Upper lobe of left lung (tissue), 6 donors: ENCODE data around the gene DUOX1. TPM values are rescaled to one million over a fixed set of nuclear protein-coding genes. Genes with fewer than 3 reads are reported as not detected.

Source experiments
- ATAC-seq, 2 donors: fragments of 200-7000 bp; cut with Tn5 transposase; one replicate each; pipeline ENCODE4 v1.9.1; 2022; ENCODE audit warnings: mild to moderate bottlenecking in 2 of 2, moderate library complexity in 2 of 2; ENCODE audit not compliant: low FRiP score in 2 of 2
- DNase-seq, 2 donors: peaks; one replicate each; pipeline ENCODE4 v3.0.0-alpha.2; 2019 to 2020
- H3K27ac ChIP-seq, 4 donors: fragments of 200-600 bp; sonication (generic); one replicate each; pipeline ENCODE4 v1.5.1; 2016 to 2019
- H3K27me3 ChIP-seq, 4 donors: fragments of 200-600 bp; sonication (generic); one replicate each; pipeline ENCODE4 v1.5.1; 2017 to 2019
- H3K36me3 ChIP-seq, 4 donors: fragments of 200-600 bp; sonication (generic); one replicate each; pipeline ENCODE4 v1.5.1; 2016 to 2019
- H3K4me1 ChIP-seq, 4 donors: fragments of 200-600 bp; sonication (generic); one replicate each; pipeline ENCODE4 v1.5.1; 2018 to 2019
- H3K4me3 ChIP-seq, 4 donors: fragments of 200-600 bp; sonication (generic); one replicate each; pipeline ENCODE4 v1.5.1; 2017 to 2019; ENCODE audit warnings: mild to moderate bottlenecking in 2 of 4, moderate library complexity in 1 of 4
- H3K9me3 ChIP-seq, 4 donors: fragments of 200-600 bp; sonication (generic); one replicate each; pipeline ENCODE4 v1.5.1; 2018 to 2019
- CTCF ChIP-seq, 6 experiments: fragments of 450-650 bp in 4 of 6; fragments of 200-600 bp in 2 of 6; sonication (generic) in 2 of 6; IDR thresholded peaks; one replicate each; pipeline ENCODE4 v1.5.1; 2016 to 2019; ENCODE audit warnings: antibody characterized with exemption in 6 of 6
- EP300 ChIP-seq, 4 donors: sonication (generic); formaldehyde crosslinking; IDR thresholded peaks; one replicate each; pipeline ENCODE4 v1.5.1; 2017; ENCODE audit warnings: antibody characterized with exemption in 4 of 4, control low read depth in 2 of 4
- POLR2A ChIP-seq, 4 donors: fragments of 450-650 bp; IDR thresholded peaks; one replicate each; pipeline ENCODE4 v1.5.1; 2016 to 2017; ENCODE audit warnings: antibody characterized with exemption in 4 of 4, mild to moderate bottlenecking in 2 of 4
- POLR2AphosphoS5 ChIP-seq, 2 donors: sonication (generic); formaldehyde crosslinking; IDR thresholded peaks; one replicate each; pipeline ENCODE4 v1.5.1; 2017; ENCODE audit warnings: antibody characterized with exemption in 2 of 2
- WGBS, 2 donors: methylation state at CpG; one replicate each; pipeline ENCODE4 v1.1.5; 2017 to 2018; 5-methylcytosine and 5-hydroxymethylcytosine counted together
- total RNA-seq, 6 donors: library from RNA; depleted of rRNA in 4 of 6; stranded (reverse); fragments of >200 nt in 4 of 6; gene quantifications; one replicate each; pipeline versions ENCODE4 v1.1.0 to v1.2.1, GENCODE V29; 2016 to 2021
- donor health status: DM: no; HTN: no; CAD: no; lungs with moderate emphysema.
- donor health status: DM: no; HTN: yes; CAD: no; lungs with severe emphysema.

The DUOX1 gene
- total RNA-seq, 6 donors from 2014 or later: 215 to 1,314 (median 495) TPM

GRCh38 chr15:45120081-45120972 is 9.5 kb upstream of the DUOX1 start:
- DNase-seq (no peak), ATAC-seq (no peak)
- Histone ChIP-seq H3K36me3 (peaks cover 0 to 9% (median 3%) of the 10 kb centered on the region in 4 donors), H3K4me3 (no peak overlapping the region), H3K9me3 (no peaks in the 10 kb centered on the region), H3K4me1 (peaks cover 18 to 22% (median 18%) of the 10 kb centered on the region in 4 donors), H3K27me3 (peaks cover 0 to 21% (median 10%) of the 10 kb centered on the region in 4 donors), H3K27ac (no peak overlapping the region)
- TF ChIP-seq CTCF (IDR thresholded peaks at IDR 0.05): no peak
- no peak for TF ChIP-seq POLR2AphosphoS5 (IDR thresholded peaks at IDR 0.05)
- no peak for TF ChIP-seq EP300 (IDR thresholded peaks at IDR 0.05)
- no peak for TF ChIP-seq POLR2A (IDR thresholded peaks at IDR 0.05)
- WGBS, 2 donors: 89 to 95% methylated on average over 4 to 10 of the region's 10 CpGs

- ATAC-seq: no peak
- peaks cover 0 to 19% (median 8%) of the 10 kb centered on the region in 4 donors for H3K27me3 ChIP-seq
- DNase-seq: no peak
These were observed 8.8 kb upstream of the DUOX1 start for GRCh38 chr15:45121020-45121419.

DNA sequence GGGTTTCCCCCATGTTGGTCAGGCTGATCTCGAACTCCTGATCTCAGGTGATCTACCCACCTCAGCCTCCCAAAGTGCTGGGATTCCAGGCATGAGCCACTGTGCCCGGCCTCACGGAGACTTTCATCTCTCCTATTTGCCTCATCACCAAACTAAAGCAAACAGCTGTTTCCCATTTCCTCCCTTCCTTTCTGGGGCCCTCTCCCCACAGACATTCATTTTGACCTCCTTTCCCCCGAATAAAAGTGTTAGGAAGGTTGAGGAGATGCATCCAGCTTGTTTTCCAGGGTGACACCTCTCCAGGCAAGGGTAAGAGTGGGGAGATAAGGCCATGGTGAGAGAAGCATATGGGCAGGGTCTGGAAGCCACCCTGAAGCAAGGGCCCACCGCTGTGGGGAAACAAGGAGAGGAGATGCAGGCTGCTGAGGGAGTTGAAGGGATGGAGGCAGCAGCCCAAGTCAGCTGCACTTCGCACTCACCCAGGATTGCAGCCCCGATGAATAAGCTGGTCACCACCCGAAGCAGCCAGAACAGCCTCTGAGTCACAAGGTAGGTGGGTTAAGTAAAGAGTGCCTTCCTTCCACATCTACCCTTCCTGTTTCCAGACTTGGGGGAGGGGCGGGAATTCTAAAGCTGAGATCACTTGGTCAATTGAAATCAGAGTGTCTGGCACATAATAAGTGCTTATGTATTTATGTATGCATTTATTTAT is 7.9 kb upstream of the DUOX1 start:
- H3K27me3 ChIP-seq: peaks cover 0 to 11% (median 5%) of the 10 kb centered on the region in 4 donors
- ATAC-seq (peak in 1 of 2 donors; percentile 40), DNase-seq (no peak)
- peaks cover 0 to 9% (median 3%) of the 10 kb centered on the region in 4 donors for H3K36me3 ChIP-seq
- TF ChIP-seq POLR2A (IDR thresholded peaks at IDR 0.05) (no peak), CTCF (IDR thresholded peaks at IDR 0.05) (no peak), EP300 (IDR thresholded peaks at IDR 0.05) (no peak), POLR2AphosphoS5 (IDR thresholded peaks at IDR 0.05) (no peak)
- no peaks in the 10 kb centered on the region for H3K9me3 ChIP-seq
- H3K27ac ChIP-seq: no peak overlapping the region
- H3K4me3 ChIP-seq: no peak overlapping the region
- H3K4me1 ChIP-seq: peaks cover 11 to 13% (median 12%) of the 10 kb centered on the region in 4 donors
- 52 to 60% methylated on average over 9 of the region's 9 CpGs for WGBS, 2 donors

More at GRCh38 chr15:45121020-45121419, 8.8 kb upstream of the DUOX1 start:
- WGBS, 2 donors: 89 to 94% methylated on average over 3 of the region's 3 CpGs
- TF ChIP-seq POLR2A (IDR thresholded peaks at IDR 0.05) (no peak), EP300 (IDR thresholded peaks at IDR 0.05) (no peak), CTCF (IDR thresholded peaks at IDR 0.05) (no peak), POLR2AphosphoS5 (IDR thresholded peaks at IDR 0.05) (no peak)
- H3K9me3 ChIP-seq: no peaks in the 10 kb centered on the region
- no peak overlapping the region for H3K4me3 ChIP-seq
- peaks cover 18 to 21% (median 18%) of the 10 kb centered on the region in 4 donors for H3K4me1 ChIP-seq
- H3K27ac ChIP-seq: no peak overlapping the region
- H3K36me3 ChIP-seq: peaks cover 0 to 9% (median 3%) of the 10 kb centered on the region in 4 donors

DNA sequence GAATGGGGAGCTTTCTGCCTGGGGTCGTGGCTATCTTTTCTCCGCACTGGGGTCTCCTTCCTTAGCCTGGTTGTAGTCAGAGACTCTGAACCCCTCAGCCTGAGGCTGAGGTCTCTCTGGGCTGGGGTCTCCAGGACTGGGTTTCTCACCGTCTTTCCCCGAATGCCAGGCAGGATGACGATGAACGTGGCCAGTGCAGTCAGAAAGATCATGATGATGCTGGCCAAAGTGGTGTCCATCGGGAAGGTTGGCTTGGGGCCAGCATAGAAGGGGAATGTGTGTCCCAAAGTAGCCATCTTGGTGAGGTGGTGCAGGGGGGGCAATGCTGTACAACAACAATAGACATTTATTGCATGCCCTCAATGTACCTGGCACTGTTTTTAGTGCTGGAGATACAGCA is 7.1 kb upstream of the DUOX1 start:
- no peak for ATAC-seq
- no peak for DNase-seq
- peaks cover 0 to 2% (median 1%) of the 10 kb centered on the region in 4 donors for H3K27me3 ChIP-seq

More for the DNA sequence above, 7.1 kb upstream of the DUOX1 start:
- Histone ChIP-seq H3K4me1 (peaks cover 3 to 4% (median 3%) of the 10 kb centered on the region in 4 donors), H3K9me3 (no peaks in the 10 kb centered on the region), H3K27ac (no peak overlapping the region), H3K4me3 (no peak overlapping the region), H3K36me3 (peaks cover 0 to 9% (median 3%) of the 10 kb centered on the region in 4 donors)
- 81 to 89% methylated on average over 5 to 7 of the region's 7 CpGs for WGBS, 2 donors
- TF ChIP-seq POLR2A (IDR thresholded peaks at IDR 0.05) (no peak), CTCF (IDR thresholded peaks at IDR 0.05) (no peak), POLR2AphosphoS5 (IDR thresholded peaks at IDR 0.05) (no peak), EP300 (IDR thresholded peaks at IDR 0.05) (no peak)
